ENCODE data around the gene CARD10. TPM values are rescaled to one million over a fixed set of nuclear protein-coding genes. Genes with fewer than 3 reads are reported as not detected.

The CARD10 gene
- total RNA-seq, 2 experiments from 2014 or later, result 0.09 to 0.18 TPM

- ChIA-PET POLR2A (no interaction called here), CTCF (interaction anchor here (2.4 to 5.7 kb wide), 2 partner anchors 35 to 41 kb away, joined by 6 to 28 read pairs; no protein-coding TSS in a partner anchor)
- Mint-ChIP-seq H3K27ac (no peak overlapping the region), H3K4me1 (ENCODE audit: low read depth) (peaks cover 12% of the 10 kb centered on the region), H3K9me3 (no peaks in the 10 kb centered on the region), H3K4me3 (no peak overlapping the region), H3K36me3 (ENCODE audit: low read depth) (no peaks in the 10 kb centered on the region), H3K27me3 (peaks cover 19% of the 10 kb centered on the region)
- TF ChIP-seq, protein P1, sequence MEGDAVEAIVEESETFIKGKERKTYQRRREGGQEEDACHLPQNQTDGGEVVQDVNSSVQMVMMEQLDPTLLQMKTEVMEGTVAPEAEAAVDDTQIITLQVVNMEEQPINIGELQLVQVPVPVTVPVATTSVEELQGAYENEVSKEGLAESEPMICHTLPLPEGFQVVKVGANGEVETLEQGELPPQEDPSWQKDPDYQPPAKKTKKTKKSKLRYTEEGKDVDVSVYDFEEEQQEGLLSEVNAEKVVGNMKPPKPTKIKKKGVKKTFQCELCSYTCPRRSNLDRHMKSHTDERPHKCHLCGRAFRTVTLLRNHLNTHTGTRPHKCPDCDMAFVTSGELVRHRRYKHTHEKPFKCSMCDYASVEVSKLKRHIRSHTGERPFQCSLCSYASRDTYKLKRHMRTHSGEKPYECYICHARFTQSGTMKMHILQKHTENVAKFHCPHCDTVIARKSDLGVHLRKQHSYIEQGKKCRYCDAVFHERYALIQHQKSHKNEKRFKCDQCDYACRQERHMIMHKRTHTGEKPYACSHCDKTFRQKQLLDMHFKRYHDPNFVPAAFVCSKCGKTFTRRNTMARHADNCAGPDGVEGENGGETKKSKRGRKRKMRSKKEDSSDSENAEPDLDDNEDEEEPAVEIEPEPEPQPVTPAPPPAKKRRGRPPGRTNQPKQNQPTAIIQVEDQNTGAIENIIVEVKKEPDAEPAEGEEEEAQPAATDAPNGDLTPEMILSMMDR (IDR thresholded peaks at IDR 0.05), result no peak
- DNase-seq, result no peak
- intact Hi-C loops (cut with micrococcal nuclease), result no loop called here
- ATAC-seq, result no peak
Measured at GRCh38 chr22:37526376-37526775, 7.2 kb upstream of the CARD10 start.

DNA sequence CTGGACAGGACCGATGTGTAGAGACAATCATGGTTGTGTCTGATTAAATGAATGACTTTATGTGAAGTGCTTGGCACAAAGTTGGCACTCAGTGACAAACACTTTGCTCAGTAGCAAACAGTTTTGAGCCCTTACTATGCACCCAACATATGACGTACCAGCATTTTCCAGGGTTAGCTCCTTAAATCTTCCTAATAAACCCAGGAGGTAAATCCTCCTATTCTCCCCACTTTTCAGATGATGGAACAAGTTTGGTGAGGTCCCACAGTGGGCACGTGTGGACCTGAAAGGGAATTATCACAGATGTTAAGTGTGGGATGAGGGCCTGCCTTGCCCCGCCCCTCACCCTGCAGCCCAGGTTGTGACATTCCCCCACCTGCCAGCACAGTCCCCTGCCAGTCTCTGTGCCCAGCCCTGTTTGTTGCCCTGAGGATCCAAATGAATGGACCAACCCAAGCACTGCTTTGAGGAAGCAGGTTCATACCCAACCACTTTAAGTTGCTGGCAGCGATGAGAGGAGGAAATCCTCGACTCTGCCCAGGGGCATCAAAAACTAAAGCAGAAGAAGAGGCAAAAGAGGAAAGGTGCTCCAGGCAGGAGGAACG is 6.6 kb upstream of the CARD10 start:
- H3K9me3 Mint-ChIP-seq, result no peaks in the 10 kb centered on the region
- no peak overlapping the region for H3K27ac Mint-ChIP-seq
- intact Hi-C loops (cut with micrococcal nuclease), result no loop called here
- no peak for ATAC-seq
- DNase-seq, result no peak
- H3K27me3 Mint-ChIP-seq, result peaks cover 22% of the 10 kb centered on the region
- no peak overlapping the region for H3K4me3 Mint-ChIP-seq
- no peaks in the 10 kb centered on the region for H3K36me3 Mint-ChIP-seq (ENCODE audit: low read depth)
- TF ChIP-seq, protein P1 (IDR thresholded peaks at IDR 0.05), result no peak
- peaks cover 12% of the 10 kb centered on the region for H3K4me1 Mint-ChIP-seq (ENCODE audit: low read depth)
- ChIA-PET POLR2A (interaction anchor here (0.6 kb wide), 1 partner anchor 13 kb away, joined by 3 read pairs; no protein-coding TSS in a partner anchor), CTCF (no interaction called here)

DNA sequence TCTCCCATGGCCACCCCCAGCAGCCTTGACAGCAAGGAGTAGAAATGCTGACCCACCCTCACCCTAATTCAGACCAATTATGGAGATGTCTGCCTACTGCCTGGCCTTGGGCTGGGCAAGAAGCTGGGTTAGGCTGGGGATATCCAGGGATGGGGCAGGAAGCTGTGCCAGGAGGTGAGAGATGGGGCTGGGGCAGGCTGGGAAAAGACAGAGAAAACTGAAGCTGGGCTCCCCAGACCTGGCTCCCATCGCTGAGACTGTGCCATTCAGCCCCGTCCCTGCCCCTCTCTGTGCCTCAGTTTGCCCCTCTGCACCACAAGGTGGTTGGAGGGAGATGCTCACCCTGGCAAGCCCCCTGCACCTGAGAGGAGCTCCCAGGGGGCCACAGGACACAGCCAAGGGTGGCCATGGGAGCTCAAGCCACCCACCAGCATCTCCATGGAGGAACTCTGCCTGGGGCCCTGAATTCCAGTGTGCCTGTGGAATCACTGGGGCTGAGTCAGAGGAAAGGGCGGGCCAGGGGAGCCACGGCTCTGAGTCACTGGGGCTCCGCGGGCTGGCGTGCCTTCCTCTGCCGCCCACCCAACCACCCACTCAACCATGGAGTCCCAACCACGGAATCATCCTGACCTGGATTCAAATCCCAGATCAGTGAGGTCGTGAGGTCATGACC is 6.0 kb upstream of the CARD10 start:
- TF ChIP-seq, protein P1 (IDR thresholded peaks at IDR 0.05), result no peak
- no peak overlapping the region for H3K27ac Mint-ChIP-seq
- peaks cover 25% of the 10 kb centered on the region for H3K27me3 Mint-ChIP-seq
- H3K4me3 Mint-ChIP-seq, result no peak overlapping the region
- H3K36me3 Mint-ChIP-seq (ENCODE audit: low read depth), result no peaks in the 10 kb centered on the region
- CTCF ChIA-PET, result no interaction called here
- intact Hi-C loops (cut with micrococcal nuclease), result no loop called here
- POLR2A ChIA-PET, result interaction anchor here (0.6 kb wide), 1 partner anchor 12 kb away, joined by 3 read pairs; no protein-coding TSS in a partner anchor
- H3K9me3 Mint-ChIP-seq, result no peaks in the 10 kb centered on the region
- peak; percentile 30 for ATAC-seq
- H3K4me1 Mint-ChIP-seq (ENCODE audit: low read depth), result peaks cover 15% of the 10 kb centered on the region
- peak; percentile 32 for DNase-seq

GRCh38 chr22:37522482-37522881 is 3.3 kb upstream of the CARD10 start:
- Mint-ChIP-seq H3K36me3 (ENCODE audit: low read depth) (no peaks in the 10 kb centered on the region), H3K27ac (no peak overlapping the region), H3K4me1 (ENCODE audit: low read depth) (peaks cover 8% of the 10 kb centered on the region), H3K9me3 (no peaks in the 10 kb centered on the region), H3K27me3 (peaks cover 39% of the 10 kb centered on the region), H3K4me3 (no peak overlapping the region)
- no peak for ATAC-seq
- DNase-seq, result no peak
- ChIA-PET CTCF (interaction anchor here (0.8 to 1.6 kb wide), 3 partner anchors 10 to 70 kb away, joined by 3 to 7 read pairs (median 3); no protein-coding TSS in a partner anchor), POLR2A (no interaction called here)
- TF ChIP-seq, protein P1 (IDR thresholded peaks at IDR 0.05), result no peak
- intact Hi-C loops (cut with micrococcal nuclease), result no loop called here

GRCh38 chr22:37521236-37521739 is 2.1 kb upstream of the CARD10 start:
- H3K27me3 Mint-ChIP-seq, result peaks cover 39% of the 10 kb centered on the region

More at GRCh38 chr22:37521236-37521739, 2.1 kb upstream of the CARD10 start:
- TF ChIP-seq, protein P1 (IDR thresholded peaks at IDR 0.05), result no peak
- no peak overlapping the region for H3K27ac Mint-ChIP-seq
- no peaks in the 10 kb centered on the region for H3K9me3 Mint-ChIP-seq
- no peak overlapping the region for H3K4me3 Mint-ChIP-seq
- ChIA-PET CTCF (interaction anchor here (1.6 kb wide), 1 partner anchor 71 kb away, joined by 7 read pairs; no protein-coding TSS in a partner anchor), POLR2A (no interaction called here)
- peaks cover 8% of the 10 kb centered on the region for H3K4me1 Mint-ChIP-seq (ENCODE audit: low read depth)
- intact Hi-C loops (cut with micrococcal nuclease), result no loop called here
- no peaks in the 10 kb centered on the region for H3K36me3 Mint-ChIP-seq (ENCODE audit: low read depth)
- DNase-seq, result no peak
- no peak for ATAC-seq

Data from activated CD8-positive, alpha-beta T cell treated with anti-CD3 and anti-CD28 coated beads for 36 hours (primary cell).